DMS79 treated with DMSO at 0.1 percent for 48 hours (cell line): Measurements from ENCODE around the gene NAT8L.

Experiments
- DNase-seq: peaks from one replicate; lab custom pipeline; 2025; lab: John Stamatoyannopoulos, UW

NAT8L gene

GRCh38 chr4:2094545-2094944 is 35.4 kb downstream of the NAT8L start:
- DNase-seq, result no peak

DNA sequence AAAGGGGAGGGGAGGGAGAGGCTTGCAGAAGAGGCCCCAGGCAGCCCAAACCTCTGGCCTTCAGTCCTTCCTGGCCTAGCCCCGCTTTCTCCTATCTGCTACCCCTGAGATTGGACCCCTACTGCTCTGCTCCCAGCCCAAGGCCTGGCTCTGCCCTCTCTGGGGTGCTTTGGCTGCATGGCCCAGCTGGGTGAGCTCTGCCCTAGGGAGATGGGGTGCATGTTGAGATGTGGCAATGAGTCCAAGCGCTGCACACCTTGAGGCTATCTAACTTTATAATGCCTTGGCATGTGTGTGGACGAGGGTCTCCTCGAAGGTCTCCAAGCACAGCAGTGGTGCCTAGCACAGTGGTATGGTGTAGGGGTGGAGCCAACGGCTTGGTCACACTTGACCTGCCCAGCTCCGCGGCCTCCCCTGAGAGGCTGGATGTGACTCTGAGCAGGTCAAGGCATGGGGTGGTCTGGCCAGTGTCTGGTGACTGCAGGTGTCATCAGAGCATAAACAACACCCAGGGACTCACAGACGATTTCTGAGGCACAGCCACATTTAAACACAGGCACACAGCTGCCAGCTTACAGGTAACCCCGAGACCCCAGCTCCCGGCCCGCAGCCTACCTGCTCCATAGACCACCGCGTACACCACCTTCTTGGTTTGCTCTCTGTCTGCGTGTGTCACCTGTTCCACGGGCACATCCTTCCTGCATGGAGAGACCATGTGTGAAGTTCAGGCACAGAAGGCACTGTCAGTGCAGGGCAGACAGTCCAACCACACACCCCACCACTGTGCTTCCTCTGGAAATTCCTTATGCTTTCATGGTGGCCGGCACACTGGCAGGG is 36.3 kb downstream of the NAT8L start:
- no peak for DNase-seq

GRCh38 chr4:2096073-2096609 is 37.0 kb downstream of the NAT8L start:
- no peak for DNase-seq

DNA sequence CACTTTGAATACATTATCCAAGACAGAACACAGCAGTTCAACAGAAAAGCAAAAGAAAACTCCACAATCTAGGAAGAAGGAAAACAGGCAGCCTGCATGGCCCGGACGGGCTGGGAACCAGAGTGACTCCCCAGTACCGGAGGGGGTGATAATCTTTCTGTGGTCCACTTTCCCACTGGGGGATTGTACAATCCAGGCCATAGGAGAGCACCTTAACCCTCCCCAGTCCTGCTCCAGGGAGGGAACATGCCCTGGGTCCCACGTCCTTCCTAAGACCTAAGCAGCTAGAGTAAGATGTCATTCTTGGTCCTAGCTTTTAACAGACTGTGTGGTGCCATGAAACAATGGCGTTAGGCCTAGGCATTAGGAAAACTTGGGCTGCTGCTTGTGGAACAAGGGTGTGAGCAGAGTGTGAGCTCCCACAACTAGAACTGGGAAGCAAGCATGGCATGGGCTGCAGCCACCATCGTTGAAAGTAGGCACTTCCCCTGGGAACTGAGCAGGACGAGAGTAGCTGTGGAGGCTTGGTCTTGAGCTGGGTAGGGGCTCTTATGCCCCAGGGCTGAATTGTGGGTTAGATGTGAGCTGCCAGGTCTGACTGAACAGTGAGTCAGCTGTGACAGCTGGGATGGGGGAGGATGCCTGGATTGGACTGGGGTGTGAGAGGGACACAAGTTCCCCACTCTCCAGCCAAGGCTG is 42.4 kb downstream of the NAT8L start:
- no peak for DNase-seq

DNA sequence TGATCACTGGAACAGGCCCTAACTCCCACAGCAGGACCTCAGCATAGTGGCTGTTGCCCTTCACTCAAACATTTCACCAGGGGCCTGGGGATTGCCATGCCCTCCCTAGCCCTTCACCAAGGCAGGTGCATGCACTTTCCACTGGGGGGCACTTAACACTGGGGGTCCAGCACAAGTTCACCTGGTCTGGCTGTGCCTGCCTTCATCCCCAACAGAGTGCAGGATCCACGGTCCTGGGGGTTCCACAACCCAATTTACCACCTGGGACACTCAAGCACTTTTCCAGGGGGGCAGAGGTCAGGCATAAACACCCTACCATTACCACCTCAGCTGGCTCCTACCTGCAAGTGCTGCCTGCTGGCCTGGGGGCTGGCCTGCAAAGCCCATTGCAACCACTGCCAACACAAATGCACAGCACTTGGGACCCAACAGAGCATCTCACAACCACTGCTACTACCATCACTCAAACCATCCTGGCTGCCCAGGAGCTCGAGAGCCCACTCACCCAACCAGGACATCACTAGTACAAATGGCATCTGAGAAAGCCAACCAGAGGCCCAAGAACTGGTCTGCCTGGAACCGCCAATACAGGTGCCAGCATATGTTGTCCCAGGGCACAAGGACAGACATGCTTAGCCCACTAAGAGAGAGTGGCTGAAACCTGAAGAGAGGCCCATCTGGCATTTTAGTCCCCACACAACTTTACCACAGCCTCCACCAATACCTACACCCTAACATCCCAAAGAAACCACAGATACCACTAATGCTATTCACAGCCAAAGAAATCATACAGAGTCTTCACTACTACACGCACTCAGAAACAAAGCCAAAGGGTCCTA is 43.1 kb downstream of the NAT8L start:
- no peak for DNase-seq

DNA sequence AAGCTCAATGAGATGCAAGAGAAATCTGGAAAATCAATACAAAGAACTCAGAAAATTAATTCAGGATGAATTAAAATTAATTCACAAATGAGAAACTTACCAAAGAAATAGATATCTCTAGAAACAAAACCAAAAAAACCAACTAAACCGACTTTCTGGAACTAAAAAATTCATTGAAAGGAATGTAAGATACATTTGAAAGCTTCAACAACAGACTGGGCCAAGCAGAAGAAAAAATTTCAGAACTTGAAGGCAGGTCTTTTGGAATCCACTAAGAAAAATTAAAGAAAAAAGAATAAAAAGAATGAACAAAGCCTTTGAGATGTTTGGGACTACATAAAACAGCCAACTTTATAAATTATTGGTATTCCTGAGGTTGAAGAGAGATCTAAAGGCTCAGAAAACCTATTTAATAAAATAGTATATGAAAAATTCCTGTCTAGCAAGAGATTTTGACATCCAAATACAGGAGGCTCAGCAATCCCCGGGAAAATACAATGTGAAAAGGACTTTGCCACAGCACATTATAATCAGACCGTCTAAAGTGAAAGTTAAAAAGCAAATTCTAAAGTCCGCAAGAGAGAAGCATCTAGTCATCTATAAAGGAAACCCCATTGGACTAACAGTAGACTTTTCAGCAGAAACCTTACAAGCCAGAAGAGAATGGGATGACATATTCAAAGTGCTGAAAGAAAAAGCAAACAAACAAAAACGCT is 44.2 kb downstream of the NAT8L start:
- no peak for DNase-seq

DNA sequence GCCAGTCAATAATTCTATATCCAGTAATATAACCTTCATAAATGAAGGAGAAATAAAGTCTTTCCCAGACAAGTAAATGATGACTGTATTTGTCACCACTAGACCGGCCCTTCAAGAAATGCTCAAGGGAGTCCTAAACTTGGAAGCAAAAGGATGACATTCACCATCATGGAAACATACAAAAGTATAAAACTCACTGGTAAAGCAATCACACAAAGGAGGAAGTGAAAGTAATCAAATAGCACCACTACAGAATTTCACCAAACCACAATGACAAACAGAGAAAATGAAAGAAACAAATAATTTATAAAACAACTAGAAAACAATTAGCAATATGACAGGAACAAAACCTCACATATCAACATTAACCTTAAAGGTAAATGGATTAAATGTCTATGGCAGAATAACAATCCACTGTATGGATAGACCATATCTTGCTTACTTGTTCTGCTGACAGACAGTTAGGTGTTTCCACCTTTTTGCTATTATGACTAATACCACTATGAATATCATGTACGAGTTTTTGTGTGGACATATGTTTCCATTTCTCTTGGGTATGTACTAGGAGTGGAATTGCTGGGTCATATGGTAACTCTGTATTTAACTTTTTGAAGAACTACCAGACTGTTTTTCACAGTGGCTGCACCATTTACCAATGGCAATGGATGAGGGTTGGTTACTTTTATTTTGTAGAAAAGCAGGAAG is 44.9 kb downstream of the NAT8L start:
- no peak for DNase-seq

- DNase-seq, result no peak
Observed at GRCh38 chr4:2104556-2105345, 45.6 kb downstream of the NAT8L start.

- no peak for DNase-seq
Observed at GRCh38 chr4:2105559-2105958, 46.4 kb downstream of the NAT8L start.

GRCh38 chr4:2116687-2117400 is 57.7 kb downstream of the NAT8L start:
- DNase-seq, result no peak
